Activated CD8-positive, alpha-beta memory T cell treated with anti-CD3 and anti-CD28 coated beads, Interleukin-2, amount 50 U/mL, for 48 hours (primary cell): ENCODE results near the gene MTG1.
A peak's percentile ranks its signal among the peaks of the same experiment; 100 is the strongest.
"Not testable (repeated sequence)": the region's sequence is repeated elsewhere in the genome, so short reads cannot be mapped to it uniquely, and the experiment has no call there.

Experiments used
- DNase-seq: peaks from one replicate; pipeline ENCODE4 v3.0.0-alpha.2; 2020

The MTG1 gene

GRCh38 chr10:133431888-133432613, 38.1 kb downstream of the MTG1 start:
- DNase-seq: not testable (repeated sequence)

- DNase-seq: not testable (repeated sequence)
Observed at GRCh38 chr10:133432789-133433188, 38.8 kb downstream of the MTG1 start.

GRCh38 chr10:133438711-133439273, 44.8 kb downstream of the MTG1 start:
- peak; percentile 52 for DNase-seq

GRCh38 chr10:133439517-133440461, 45.8 kb downstream of the MTG1 start:
- DNase-seq: no peak

- no peak for DNase-seq
Observed at GRCh38 chr10:133440633-133441285, 46.8 kb downstream of the MTG1 start.

GRCh38 chr10:133441356-133441755, 47.4 kb downstream of the MTG1 start:
- not testable (repeated sequence) for DNase-seq

GRCh38 chr10:133441780-133442179, 47.8 kb downstream of the MTG1 start:
- peak; percentile 46 for DNase-seq

- peak; percentile 59 for DNase-seq
Observed at GRCh38 chr10:133442191-133442966, 48.4 kb downstream of the MTG1 start.

GRCh38 chr10:133442967-133443924, 49.3 kb downstream of the MTG1 start:
- DNase-seq: peak; percentile 49

GRCh38 chr10:133444342-133445267, 50.6 kb downstream of the MTG1 start:
- no peak for DNase-seq

GRCh38 chr10:133445268-133445732, 51.3 kb downstream of the MTG1 start:
- DNase-seq: no peak

- DNase-seq: no peak
Observed at GRCh38 chr10:133445751-133446708, 52.1 kb downstream of the MTG1 start.

- no peak for DNase-seq
Observed at GRCh38 chr10:133446979-133447378, 53.0 kb downstream of the MTG1 start.

GRCh38 chr10:133448120-133448519, 54.2 kb downstream of the MTG1 start:
- no peak for DNase-seq

GRCh38 chr10:133451346-133451745, 57.4 kb downstream of the MTG1 start:
- DNase-seq: no peak

GRCh38 chr10:133452453-133452852, 58.5 kb downstream of the MTG1 start:
- DNase-seq: no peak

- no peak for DNase-seq
Observed at GRCh38 chr10:133453516-133454203, 59.7 kb downstream of the MTG1 start, which contains the start of gene SCART1. Gene SCART1, plus strand, starts transcription at chr10:133453945. Its CDS starts 53 bp downstream, at chr10:133453998.
